GM23338 (cell line): ENCODE results near the gene TNFRSF11A. TPM values are rescaled to one million over a fixed set of nuclear protein-coding genes. Genes with fewer than 3 reads are reported as not detected.

Source experiments
- polyA plus RNA-seq: library from polyadenylated mRNA; unstranded; fragments of >200 nt; fragmentation: Nextera tagmentation; extraction: Ambion mirVana; gene quantifications from 2 replicates; pipeline ENCODE4 v1.2.1, GENCODE V29; 2016
- small RNA-seq: library from RNA; depleted of rRNA; stranded (forward); fragments of <200 nt; gene quantifications from one replicate; pipeline ENCODE3, GENCODE V24; 2014; ENCODE audit warnings: low replicate concordance
- total RNA-seq: library from RNA; depleted of rRNA; stranded (reverse); fragments of >200 nt; shearing (Covaris generic); gene quantifications from 2 replicates; pipeline ENCODE4 v1.2.3, GENCODE V29; 2014; rRNA removed

The TNFRSF11A gene
- total and polyA plus RNA-seq, 2 experiments from 2014 or later = 3.8 to 7.3 TPM

Small RNA genes within 50 kb of the gene (small RNA-seq; reads per million reads assigned to genes)
- gene AC100843.2 = not detected
- not detected for gene RF00019

Other genes starting within 250 kb of the TNFRSF11A start
- 30.3 and 33.0 TPM in 2 replicates for gene PIGN, start 138.3 kb upstream of the TNFRSF11A start, total RNA-seq
- gene PIGN, start 138.3 kb upstream of the TNFRSF11A start, polyA plus RNA-seq = 7.9 and 9.4 TPM in 2 replicates
- 48.7 and 56.4 TPM in 2 replicates for gene RELCH, start 138.1 kb upstream of the TNFRSF11A start, total RNA-seq
- 6.5 and 8.8 TPM in 2 replicates for gene RELCH, start 138.1 kb upstream of the TNFRSF11A start, polyA plus RNA-seq
- gene ZCCHC2, start 197.7 kb downstream of the TNFRSF11A start, total RNA-seq = 14.4 and 15.4 TPM in 2 replicates
- gene ZCCHC2, start 197.7 kb downstream of the TNFRSF11A start, polyA plus RNA-seq = 4.9 and 5.4 TPM in 2 replicates